ENCODE measurements around the gene RGS7.

Gene RGS7

GRCh38 chr1:241212628-241213027, 144.4 kb downstream of the RGS7 start:
- in situ Hi-C loops (cut with HindIII; ENCODE audit: low sequenced_read_pairs), result no loop called here
- no peak for DNase-seq (ENCODE audit: low read depth, low spot score)
- no peak overlapping the region for H3K4me3 ChIP-seq (ENCODE audit: low read depth, low read length)
- TF ChIP-seq CTCF (IDR thresholded peaks at IDR 0.05; ENCODE audit: low read depth, low read length), result no peak

- in situ Hi-C loops (cut with HindIII; ENCODE audit: low sequenced_read_pairs), result no loop called here
- DNase-seq (ENCODE audit: low read depth, low spot score), result no peak
- TF ChIP-seq CTCF (IDR thresholded peaks at IDR 0.05; ENCODE audit: low read depth, low read length), result no peak
- no peak overlapping the region for H3K4me3 ChIP-seq (ENCODE audit: low read depth, low read length)
These were observed 148.1 kb downstream of the RGS7 start for GRCh38 chr1:241208910-241209379.

- no peak for DNase-seq (ENCODE audit: low read depth, low spot score)
- H3K4me3 ChIP-seq (ENCODE audit: low read depth, low read length), result no peak overlapping the region
- TF ChIP-seq CTCF (IDR thresholded peaks at IDR 0.05; ENCODE audit: low read depth, low read length), result no peak
- in situ Hi-C loops (cut with HindIII; ENCODE audit: low sequenced_read_pairs), result no loop called here
These were observed 153.2 kb downstream of the RGS7 start for GRCh38 chr1:241203817-241204216.

GRCh38 chr1:241202401-241202800, 154.6 kb downstream of the RGS7 start:
- DNase-seq (ENCODE audit: low read depth, low spot score), result no peak
- in situ Hi-C loops (cut with HindIII; ENCODE audit: low sequenced_read_pairs), result no loop called here
- no peak for TF ChIP-seq CTCF (IDR thresholded peaks at IDR 0.05; ENCODE audit: low read depth, low read length)
- no peak overlapping the region for H3K4me3 ChIP-seq (ENCODE audit: low read depth, low read length)

- no peak overlapping the region for H3K4me3 ChIP-seq (ENCODE audit: low read depth, low read length)
- no peak for TF ChIP-seq CTCF (IDR thresholded peaks at IDR 0.05; ENCODE audit: low read depth, low read length)
- DNase-seq (ENCODE audit: low read depth, low spot score), result no peak
- in situ Hi-C loops (cut with HindIII; ENCODE audit: low sequenced_read_pairs), result no loop called here
These were observed 170.3 kb downstream of the RGS7 start for GRCh38 chr1:241186716-241187115.

GRCh38 chr1:241181971-241182370, 175.0 kb downstream of the RGS7 start:
- no peak overlapping the region for H3K4me3 ChIP-seq (ENCODE audit: low read depth, low read length)
- TF ChIP-seq CTCF (IDR thresholded peaks at IDR 0.05; ENCODE audit: low read depth, low read length), result no peak
- no peak for DNase-seq (ENCODE audit: low read depth, low spot score)
- in situ Hi-C loops (cut with HindIII; ENCODE audit: low sequenced_read_pairs), result no loop called here

GRCh38 chr1:241181471-241181870, 175.5 kb downstream of the RGS7 start:
- TF ChIP-seq CTCF (IDR thresholded peaks at IDR 0.05; ENCODE audit: low read depth, low read length), result no peak
- no peak overlapping the region for H3K4me3 ChIP-seq (ENCODE audit: low read depth, low read length)
- no peak for DNase-seq (ENCODE audit: low read depth, low spot score)
- in situ Hi-C loops (cut with HindIII; ENCODE audit: low sequenced_read_pairs), result no loop called here
